Measurements from ENCODE around the gene STX1B. TPM values are rescaled to one million over a fixed set of nuclear protein-coding genes. Genes with fewer than 3 reads are reported as not detected.

The STX1B gene
- total and polyA plus RNA-seq, 8 donors = 0.16 to 2.4 (median 0.80) TPM

DNA sequence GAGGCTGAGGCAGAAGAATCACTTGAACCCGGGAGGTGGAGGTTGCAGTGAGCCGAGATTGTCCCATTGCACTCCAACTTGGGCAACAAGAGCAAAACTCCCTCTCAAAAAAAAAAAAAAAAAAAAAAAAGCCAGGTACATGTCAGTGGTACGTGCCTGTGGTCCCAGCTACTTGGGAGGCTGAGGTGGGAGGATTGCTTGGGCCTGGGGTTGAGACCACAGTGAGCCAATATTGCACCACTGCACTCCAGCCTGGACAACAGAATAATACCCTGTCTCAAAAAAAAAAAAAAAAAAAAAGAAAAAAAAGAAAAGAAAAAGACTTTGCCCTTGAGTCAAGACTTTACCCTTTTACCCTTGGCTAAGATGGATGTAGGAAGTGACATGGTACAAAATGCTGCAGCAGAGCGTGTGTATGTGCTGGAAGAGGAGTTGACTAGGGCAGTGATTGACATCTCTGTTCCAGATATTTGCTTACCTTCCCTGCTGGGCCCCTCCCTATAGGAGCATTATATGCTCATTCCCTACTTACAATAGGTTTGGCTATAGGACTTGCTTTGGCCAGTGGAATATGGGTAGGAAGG lies 33.6 kb upstream of the STX1B start:
- FAIRE-seq = no peak
- Histone ChIP-seq H3K4me1 (no peaks in the 10 kb centered on the region), H3K4me3 (no peak overlapping the region), H3K36me3 (peaks cover 0 to 16% (median 3%) of the 10 kb centered on the region in 3 donors), H3K27me3 (no peaks in the 10 kb centered on the region), H3K27ac (no peak overlapping the region), H3K9me3 (no peaks in the 10 kb centered on the region)
- no peak for DNase-seq
- WGBS, 2 donors = 92 to 96% methylated on average over 4 of the region's 4 CpGs
- TF ChIP-seq, protein P1, sequence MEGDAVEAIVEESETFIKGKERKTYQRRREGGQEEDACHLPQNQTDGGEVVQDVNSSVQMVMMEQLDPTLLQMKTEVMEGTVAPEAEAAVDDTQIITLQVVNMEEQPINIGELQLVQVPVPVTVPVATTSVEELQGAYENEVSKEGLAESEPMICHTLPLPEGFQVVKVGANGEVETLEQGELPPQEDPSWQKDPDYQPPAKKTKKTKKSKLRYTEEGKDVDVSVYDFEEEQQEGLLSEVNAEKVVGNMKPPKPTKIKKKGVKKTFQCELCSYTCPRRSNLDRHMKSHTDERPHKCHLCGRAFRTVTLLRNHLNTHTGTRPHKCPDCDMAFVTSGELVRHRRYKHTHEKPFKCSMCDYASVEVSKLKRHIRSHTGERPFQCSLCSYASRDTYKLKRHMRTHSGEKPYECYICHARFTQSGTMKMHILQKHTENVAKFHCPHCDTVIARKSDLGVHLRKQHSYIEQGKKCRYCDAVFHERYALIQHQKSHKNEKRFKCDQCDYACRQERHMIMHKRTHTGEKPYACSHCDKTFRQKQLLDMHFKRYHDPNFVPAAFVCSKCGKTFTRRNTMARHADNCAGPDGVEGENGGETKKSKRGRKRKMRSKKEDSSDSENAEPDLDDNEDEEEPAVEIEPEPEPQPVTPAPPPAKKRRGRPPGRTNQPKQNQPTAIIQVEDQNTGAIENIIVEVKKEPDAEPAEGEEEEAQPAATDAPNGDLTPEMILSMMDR (IDR thresholded peaks at IDR 0.05) = no peak
- intact Hi-C loops (cut with DNase I) = no loop called here
- no peak for ATAC-seq

DNA sequence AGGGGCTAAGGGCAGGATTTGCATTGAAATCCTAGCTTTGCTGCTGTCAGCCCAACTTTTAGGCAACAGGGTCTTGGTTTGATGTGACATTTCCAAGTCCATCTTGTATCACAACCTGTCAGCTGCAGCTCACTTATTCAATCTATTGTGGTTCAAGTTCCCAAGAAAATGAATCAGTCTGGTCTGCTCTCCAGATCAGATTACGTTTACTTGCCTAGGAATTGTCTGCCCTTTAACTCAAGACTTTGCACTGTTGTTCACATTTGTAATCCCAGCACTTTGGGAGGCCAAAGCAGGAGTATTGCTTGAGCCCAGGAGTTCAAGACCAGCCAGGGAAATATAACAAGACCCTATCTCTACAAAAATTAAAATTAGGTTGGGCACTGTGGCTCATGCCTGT lies 32.9 kb upstream of the STX1B start:
- TF ChIP-seq, protein P1 (IDR thresholded peaks at IDR 0.05) = no peak
- Histone ChIP-seq H3K27ac (no peak overlapping the region), H3K4me3 (no peak overlapping the region), H3K4me1 (no peaks in the 10 kb centered on the region), H3K9me3 (no peaks in the 10 kb centered on the region), H3K27me3 (no peaks in the 10 kb centered on the region), H3K36me3 (peaks cover 0 to 19% (median 5%) of the 10 kb centered on the region in 3 donors)
- FAIRE-seq = no peak
- DNase-seq = no peak
- ATAC-seq = no peak
- WGBS, 2 donors = 81 to 88% methylated on average over 1 of the region's 1 CpG
- intact Hi-C loops (cut with DNase I) = no loop called here

DNA sequence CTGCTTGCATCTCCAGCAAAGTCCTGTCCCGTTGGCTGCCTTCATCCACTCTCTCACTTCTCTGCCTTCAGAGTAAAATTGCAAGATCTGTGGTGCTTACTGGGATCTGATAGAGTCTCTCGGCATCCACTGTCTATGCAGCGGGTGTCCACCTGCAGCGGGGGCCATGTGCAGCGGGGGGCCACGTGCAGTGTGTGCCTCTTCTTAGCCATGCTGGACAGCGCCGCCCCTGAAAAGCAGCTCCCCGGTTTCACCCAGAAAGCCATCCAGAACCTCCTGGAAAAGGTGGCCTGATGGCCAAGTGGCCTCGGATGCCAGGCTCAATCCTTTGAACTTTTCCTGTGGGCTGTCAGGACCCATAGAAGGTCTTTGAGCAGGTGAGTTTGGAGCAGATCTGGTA lies 32.4 kb upstream of the STX1B start:
- no peaks in the 10 kb centered on the region for H3K9me3 ChIP-seq
- no peaks in the 10 kb centered on the region for H3K4me1 ChIP-seq
- H3K27ac ChIP-seq = no peak overlapping the region
- H3K36me3 ChIP-seq = peaks cover under 1 to 24% (median 8%) of the 10 kb centered on the region in 3 donors
- no peaks in the 10 kb centered on the region for H3K27me3 ChIP-seq
- no peak overlapping the region for H3K4me3 ChIP-seq
- 78 to 84% methylated on average over 10 of the region's 10 CpGs for WGBS, 2 donors
- DNase-seq (no peak), ATAC-seq (no peak), FAIRE-seq (no peak)
- intact Hi-C loops (cut with DNase I) = no loop called here
- TF ChIP-seq, protein P1 (IDR thresholded peaks at IDR 0.05) = no peak

DNA sequence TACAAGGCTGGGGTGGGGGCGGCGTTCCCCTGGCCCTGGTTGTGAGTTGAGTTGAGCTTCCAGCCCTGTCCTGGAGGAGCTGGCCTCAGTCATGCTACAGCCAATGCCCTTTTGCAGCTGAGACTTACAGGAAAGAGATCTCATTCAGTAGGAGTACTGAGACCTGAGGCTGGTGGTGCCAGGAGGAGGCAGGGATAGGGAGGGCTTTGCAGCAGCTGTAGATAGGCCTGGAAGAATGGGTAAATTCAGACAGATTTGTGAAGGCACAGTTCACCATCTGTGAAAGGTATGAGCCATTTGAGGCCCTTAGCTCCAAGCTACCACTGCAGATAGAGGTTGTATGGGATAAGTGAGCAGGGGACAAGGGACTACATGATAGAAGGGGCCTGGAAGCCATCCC lies 28.6 kb upstream of the STX1B start:
- intact Hi-C loops (cut with DNase I) = no loop called here
- FAIRE-seq (no peak), ATAC-seq (no peak), DNase-seq (no peak)
- Histone ChIP-seq H3K4me1 (peaks cover 4 to 5% (median 4%) of the 10 kb centered on the region in 3 donors), H3K27ac (no peak overlapping the region), H3K4me3 (no peak overlapping the region), H3K27me3 (no peaks in the 10 kb centered on the region), H3K9me3 (no peaks in the 10 kb centered on the region), H3K36me3 (peaks cover 4 to 26% (median 8%) of the 10 kb centered on the region in 3 donors)
- TF ChIP-seq, protein P1 (IDR thresholded peaks at IDR 0.05) = no peak
- 88 to 96% methylated on average over 2 of the region's 2 CpGs for WGBS, 2 donors

DNA sequence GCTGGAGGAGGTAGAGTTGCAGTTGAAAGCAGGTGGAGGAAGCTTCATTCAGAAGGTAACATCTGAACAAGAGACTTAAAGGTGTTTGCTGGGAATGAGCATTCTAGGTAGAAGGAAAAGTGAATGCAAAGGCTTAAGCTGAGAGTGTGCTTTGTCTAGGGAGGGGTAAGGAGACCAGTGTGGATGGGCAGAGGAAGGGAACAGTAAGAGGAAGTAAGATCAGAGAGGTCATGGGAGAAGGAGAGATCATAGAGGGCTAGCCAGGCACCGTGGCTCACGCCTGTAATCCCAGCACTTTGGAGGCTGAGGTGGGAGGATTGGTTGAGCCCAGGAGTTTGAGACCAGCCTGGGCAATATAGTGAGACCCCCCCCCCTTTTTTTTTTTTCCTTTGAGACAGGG lies 26.3 kb upstream of the STX1B start:
- ATAC-seq = no peak
- Histone ChIP-seq H3K36me3 (peaks cover 4 to 26% (median 8%) of the 10 kb centered on the region in 3 donors), H3K4me1 (peaks cover 4 to 5% (median 4%) of the 10 kb centered on the region in 3 donors), H3K27ac (no peak overlapping the region), H3K27me3 (no peaks in the 10 kb centered on the region), H3K9me3 (no peaks in the 10 kb centered on the region), H3K4me3 (no peak overlapping the region)
- TF ChIP-seq, protein P1 (IDR thresholded peaks at IDR 0.05) = no peak
- FAIRE-seq = no peak
- no peak for DNase-seq
- intact Hi-C loops (cut with DNase I) = no loop called here
- 60 to 77% methylated on average over 2 of the region's 2 CpGs for WGBS, 2 donors

All from pancreas (tissue), 10 donors.